ENCODE results near the gene NUP214.
A peak's percentile ranks its signal among the peaks of the same experiment; 100 is the strongest.
"Not testable (repeated sequence)": the region's sequence is repeated elsewhere in the genome, so short reads cannot be mapped to it uniquely, and the experiment has no call there.

Gene NUP214

DNA sequence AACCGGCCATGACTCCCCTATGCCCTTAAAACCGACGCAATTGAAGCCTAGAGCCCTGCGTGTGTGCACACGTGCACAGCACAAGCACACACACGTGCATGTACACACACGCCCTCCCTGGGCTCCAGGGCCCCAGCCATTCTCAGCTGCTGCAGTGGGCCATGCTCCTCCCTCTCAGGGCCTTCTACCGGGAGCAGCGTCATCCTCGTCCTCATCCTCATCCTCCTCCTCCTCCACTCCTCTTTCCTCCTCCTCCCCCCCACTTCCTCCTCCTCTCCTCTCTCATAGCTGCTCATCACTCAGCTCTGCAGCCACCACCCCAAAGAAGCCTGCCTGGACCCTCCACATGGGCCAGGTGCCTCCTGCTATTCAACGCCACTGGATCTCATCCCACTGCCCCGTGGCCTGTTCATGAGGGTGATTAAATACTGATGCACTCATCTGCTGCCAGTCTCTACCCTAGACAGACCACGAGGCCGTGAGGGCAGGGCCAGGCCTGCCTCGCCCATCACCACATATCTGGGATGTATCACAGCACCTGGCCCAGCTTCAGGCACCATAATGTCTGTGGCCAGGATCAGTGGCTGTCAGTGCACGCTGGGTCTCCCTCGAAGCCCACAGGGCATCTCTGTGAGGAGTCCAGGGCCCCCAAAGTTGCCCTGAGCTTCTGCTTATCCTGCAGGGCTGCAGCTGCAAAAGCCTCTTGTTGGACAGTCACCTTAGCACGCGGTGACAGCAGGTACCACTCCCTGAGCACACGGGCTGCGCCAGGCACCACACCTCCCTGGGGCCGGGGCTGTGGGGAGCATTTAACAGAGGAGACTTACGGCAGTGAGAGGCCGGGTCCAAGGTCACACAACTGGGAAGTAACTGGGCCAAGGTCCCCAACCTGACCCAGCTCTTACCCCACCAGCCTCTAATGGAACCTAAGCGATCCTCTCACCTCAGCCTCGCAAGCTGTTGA, 141.2 kb downstream of the NUP214 start:
- no peak for DNase-seq

- peak in 1 of 2 donors; percentile 47 for DNase-seq
Observed at GRCh38 chr9:131270171-131271015, 145.0 kb downstream of the NUP214 start.

GRCh38 chr9:131271016-131271273, 145.6 kb downstream of the NUP214 start:
- not testable (repeated sequence) for DNase-seq

DNA sequence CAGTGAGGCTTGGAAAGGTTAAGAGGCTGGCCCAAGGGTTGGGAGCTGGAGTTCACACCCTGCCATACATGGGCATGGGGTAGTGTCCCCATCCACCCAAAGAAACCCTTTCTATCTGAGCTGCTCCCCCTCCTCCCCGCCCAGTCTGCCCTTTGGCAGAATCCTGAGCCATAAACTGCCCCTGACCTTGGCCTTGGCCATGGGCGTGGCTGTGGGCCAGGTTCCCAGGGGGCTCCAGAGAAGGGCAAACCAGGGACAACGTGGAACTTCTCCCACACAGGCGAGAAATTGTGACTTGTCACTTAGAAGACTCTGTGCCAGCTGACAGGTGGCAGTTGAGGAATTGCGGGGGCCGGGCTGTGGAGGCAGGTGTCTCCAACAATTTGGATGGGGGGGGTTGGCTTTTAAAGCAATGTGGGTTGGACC, 146.1 kb downstream of the NUP214 start:
- no peak for DNase-seq

- DNase-seq, result no peak
Observed at GRCh38 chr9:131272212-131272611, 146.8 kb downstream of the NUP214 start.

- no peak for DNase-seq
Observed at GRCh38 chr9:131273146-131273855, 147.9 kb downstream of the NUP214 start.

DNA sequence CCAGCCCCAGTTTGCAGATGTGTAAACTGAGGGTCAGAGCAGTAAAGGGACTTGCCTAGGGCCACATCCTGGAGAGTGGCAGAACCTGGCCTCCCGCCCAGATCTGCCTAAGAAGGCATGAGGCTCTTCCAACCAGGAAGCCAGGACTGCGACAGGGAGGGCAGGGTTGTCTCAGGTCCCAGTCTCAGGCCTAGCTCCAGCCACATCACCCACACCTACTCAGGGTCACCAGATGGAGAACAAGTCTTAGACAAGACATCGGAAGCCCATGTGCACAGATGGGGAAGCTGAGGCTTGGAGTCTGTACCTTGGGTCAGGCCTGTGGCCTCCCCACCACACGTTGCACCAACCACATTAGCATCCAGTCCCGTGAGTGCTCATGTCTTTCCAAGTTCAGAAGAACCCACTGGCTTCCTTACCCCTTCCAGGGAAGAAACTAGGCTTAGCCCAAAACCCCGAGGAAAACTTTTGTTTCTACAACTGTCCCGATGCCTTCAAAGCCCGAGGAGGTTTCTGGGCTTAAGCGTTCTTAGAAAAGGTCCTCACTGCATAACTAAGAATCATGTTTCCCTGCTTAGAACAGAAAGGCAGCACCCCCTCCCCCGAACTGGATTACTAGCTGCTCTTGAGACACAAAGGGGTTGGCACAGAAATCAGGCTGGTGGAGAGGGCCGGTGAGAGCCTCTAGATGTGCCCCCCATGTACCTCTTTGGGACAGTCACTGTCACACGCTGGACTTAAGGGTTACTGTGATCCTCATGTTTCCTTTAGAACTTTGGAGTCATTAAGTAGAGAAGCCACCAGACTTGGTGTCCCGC, 148.7 kb downstream of the NUP214 start:
- DNase-seq, result no peak

GRCh38 chr9:131274674-131275331, 149.4 kb downstream of the NUP214 start:
- no peak for DNase-seq

- no peak for DNase-seq
Observed at GRCh38 chr9:131275332-131276093, 150.1 kb downstream of the NUP214 start.

DNA sequence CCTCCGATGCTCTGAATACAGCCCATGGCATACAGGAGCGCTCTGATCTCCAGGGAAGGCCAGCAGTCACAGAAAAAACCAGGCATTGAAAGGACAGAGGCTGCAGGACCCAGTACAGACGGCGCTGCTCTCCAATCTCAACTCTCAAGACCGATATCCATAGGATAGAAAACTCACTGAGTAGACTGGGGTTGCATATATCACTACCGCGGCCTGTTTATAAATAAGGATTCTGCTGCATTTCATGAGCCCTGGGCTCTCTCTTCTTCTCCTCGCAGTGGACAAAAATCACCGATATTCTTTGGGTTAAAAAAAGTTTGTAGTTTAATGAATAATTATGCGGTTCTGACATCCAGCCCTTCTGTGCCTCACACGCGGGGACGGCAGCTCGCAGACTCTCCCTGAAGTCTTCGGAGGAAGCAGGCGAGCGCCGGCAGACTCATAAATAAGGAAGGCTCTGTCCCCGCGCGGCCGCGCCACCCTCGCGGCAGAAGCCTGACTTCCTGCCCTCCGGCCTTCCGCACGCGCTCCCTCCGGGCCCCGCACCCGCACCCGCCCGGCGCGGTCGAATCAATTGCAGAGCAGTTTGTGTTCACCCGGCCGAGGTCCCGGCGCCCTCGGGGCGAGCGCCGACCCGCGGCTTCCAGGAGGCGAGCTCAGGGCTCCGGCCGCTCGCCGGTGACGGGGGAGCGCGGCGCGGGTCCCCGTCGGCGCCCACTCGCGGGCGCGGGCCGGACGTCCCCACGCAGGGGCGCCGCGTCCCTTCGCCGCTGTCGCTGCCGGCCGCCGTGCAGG, 150.9 kb downstream of the NUP214 start, which contains the start of gene FAM78A:
Gene FAM78A (minus strand): TSS at position 417 of the 795 bp plus-strand sequence. CDS start 331 bp downstream, at position 86.
- DNase-seq, result peak in 1 of 2 donors; percentile 48

- DNase-seq, result no peak
Observed at GRCh38 chr9:131276891-131277286, 151.5 kb downstream of the NUP214 start.

DNA sequence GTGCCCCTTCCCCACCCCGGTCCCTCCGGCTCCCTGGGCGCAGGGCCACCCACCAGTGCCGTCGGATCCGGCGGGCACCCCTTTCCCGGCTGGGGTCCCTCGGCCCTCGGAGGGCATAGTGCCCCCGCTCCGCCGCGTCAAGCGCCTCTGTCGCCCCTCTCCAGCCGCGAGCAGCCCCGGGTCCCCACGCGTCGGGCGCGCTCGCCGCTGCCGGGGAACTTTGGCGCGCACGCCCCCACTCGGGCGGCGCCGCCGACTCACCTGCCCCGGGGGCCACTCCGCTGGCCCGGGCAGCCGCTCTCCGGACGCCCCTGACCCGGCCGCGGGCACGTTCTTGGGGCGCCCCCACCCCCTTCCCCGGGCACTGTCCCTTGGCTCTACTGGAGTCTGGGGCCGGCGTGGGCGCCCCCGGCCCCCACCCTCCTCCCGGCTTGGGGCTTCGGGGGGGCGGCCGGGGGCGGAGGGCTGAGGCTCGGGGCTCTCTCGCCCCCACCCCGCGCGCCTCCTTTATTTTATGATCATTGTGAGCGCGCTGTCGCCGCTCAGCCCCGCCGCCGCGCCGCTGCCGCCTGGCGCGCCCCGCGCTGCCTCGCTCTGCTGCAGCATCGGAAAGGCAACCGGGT, 152.0 kb downstream of the NUP214 start:
- no peak for DNase-seq

DNA sequence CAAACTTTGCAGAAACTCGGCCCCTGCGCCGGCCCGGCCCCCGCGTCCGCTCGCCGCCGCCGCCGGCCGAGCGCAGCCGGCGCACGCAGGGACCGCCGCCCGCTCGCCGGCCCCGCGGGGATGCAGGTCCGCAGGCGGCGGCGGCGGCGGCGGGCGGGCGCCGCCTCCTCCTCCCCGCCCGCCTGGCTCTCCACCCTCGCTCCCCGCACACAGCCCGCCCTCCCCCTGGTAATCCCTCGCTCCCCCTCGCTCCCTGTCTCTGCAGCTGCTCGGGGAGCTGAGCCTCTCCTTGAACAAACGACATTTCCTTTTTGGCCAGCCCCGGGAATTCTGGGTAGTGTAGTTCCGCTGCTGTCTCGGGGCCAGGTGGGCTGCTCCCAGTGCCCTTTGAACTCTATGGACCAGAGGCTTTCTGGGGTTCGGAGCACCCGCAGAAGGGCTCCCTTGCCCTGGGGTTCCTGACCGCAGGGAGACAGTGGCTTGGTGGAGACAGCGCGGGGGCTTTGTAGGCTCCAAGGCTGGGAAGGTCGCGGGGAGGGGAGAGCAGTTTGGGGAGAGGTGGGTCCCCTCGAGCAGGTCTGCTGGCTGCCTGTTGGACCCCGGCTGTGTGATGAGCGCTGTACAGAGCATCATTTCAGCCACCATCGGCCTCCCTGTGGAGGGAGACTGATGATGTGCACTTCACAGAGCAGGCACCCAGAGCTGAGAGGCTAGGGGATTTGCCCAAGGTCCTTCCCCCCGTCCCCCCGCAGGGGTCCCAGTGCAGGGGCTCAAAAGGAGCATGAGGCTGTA, 152.7 kb downstream of the NUP214 start:
- peak; percentile 70 to 72 for DNase-seq

- no peak for DNase-seq
Observed at GRCh38 chr9:131278702-131279111, 153.3 kb downstream of the NUP214 start.

DNA sequence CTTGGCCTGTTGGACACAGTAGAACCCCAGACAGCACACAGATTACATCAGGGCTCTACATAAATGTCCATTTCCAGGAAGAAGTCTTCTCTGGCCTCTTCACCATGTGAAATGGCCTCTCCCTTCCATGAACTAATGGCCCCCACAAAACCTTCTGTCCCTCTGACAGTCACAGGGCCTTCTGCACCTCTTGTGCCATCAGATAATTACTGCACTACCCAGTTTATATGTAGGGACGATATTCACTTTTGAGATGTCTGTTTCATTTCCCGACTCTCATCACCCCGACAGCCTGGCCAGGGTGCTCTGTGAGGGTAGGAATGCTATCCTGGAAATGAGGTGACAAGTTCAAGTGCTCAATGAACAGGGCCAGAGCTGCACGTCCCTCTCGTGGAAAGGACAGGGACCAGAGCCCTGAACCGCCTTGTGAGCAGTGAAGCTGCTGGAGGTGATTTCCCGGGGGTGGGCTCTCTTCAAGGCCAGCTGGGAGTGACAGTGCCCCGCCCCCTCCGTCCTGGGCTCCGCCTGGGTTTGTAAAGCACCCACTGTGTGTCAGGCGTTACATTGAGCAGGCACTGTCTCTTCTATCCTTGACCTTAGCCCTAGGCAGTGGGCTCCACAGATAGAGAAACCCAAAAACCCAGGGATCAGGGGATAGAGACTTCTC, 153.9 kb downstream of the NUP214 start:
- DNase-seq, result no peak

DNA sequence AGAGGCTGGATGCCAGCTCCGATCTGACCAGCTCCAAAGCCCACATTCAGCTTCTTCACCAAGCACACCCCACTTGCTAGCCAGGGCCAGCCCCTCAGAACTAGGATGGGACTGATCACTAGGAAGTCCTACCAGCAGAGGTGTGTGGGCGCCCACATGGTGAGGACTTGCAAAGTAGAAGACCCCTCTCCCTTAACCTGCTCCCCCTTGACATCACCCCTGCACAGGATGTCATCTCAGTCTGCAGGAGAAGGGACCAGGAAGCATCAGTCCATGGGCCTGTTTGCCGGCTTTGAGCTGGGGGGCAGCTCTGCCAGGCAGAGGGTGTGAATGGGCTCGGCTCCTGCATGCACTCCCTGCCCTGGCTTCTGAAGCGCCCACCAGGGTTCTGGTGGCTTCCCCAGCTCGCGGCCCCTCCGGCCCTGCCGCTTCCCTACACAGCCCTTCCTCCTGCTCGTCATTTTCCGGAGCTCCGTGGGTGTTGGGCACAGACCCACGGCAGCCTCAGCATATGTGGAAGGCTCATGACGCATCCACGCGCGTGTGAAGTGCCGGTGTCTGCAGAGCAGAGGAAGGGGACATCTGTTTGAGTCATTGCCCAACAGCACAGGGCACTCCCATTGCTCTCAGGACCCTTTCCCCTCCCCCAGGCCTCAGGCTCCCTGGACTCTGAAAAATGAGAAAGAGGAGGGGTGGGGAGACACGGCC, 154.6 kb downstream of the NUP214 start:
- no peak for DNase-seq

DNA sequence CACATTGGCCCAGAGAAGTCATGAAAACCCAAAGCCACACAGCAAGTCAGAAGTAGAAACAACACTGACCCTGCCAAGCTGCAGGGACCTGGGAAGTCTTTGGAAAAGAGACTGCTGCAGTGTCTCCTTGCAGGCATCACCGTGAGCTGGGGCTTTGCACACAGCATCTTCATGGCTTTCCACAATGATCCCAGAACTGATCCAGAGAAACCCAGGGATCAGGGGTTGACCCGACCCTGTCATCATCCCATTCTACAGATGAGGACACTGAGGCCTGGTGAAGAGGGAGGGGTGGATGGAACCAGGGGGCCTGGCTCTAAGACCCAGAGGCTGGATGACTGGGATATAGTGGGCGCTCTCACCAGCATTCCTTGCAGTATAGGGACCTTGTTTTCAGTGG, 155.3 kb downstream of the NUP214 start:
- no peak for DNase-seq

All from activated CD4-positive, alpha-beta T cell treated with anti-CD3 and anti-CD28 coated beads for 4 hours (primary cell).